ENCODE data around the gene F13A1.
"Not testable (repeated sequence)": the region's sequence is repeated elsewhere in the genome, so short reads cannot be mapped to it uniquely, and the experiment has no call there.

Gene F13A1

DNA sequence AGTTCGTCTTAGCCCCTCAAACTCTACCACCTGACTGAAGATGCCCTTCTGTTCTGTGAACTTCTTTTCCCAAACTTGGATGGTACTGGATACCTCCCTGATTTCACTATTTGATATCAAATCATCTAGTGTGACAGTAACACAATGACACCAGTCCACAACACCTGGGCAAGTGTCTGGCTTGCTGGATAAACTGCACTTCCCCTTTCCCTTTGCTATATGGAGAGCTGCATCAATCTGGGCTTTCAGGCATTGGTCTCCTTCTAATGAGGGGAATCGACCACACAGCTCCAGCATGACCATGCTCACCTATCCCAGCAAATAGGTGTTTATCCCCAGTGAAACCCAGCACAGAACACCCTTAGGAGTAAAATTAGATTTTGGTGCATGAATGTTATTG is 3.1 kb downstream of the F13A1 start:
- DNase-seq = no peak

DNA sequence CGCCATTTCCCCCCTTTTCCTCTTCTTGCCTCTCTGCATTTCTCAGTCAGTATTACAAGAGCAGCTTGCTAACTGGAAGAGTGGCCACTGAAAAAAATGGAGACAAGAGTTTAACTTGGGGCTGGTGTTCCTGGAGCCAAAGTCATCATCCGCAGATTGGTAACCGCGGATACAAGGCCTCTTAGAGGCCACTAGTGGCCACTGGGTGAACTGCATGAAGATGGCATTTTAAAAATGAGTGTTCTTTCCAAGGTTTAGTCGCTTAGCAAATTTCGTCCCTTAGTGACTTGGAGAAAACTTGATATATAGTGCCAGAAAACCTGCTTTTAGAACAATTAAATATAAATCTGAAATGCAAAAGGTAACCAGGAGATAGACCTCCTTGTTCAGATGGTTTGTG is 4.8 kb downstream of the F13A1 start:
- peak; percentile 31 for DNase-seq

- DNase-seq = no peak
Measured at GRCh38 chr6:6314596-6314995, 5.9 kb downstream of the F13A1 start.

DNA sequence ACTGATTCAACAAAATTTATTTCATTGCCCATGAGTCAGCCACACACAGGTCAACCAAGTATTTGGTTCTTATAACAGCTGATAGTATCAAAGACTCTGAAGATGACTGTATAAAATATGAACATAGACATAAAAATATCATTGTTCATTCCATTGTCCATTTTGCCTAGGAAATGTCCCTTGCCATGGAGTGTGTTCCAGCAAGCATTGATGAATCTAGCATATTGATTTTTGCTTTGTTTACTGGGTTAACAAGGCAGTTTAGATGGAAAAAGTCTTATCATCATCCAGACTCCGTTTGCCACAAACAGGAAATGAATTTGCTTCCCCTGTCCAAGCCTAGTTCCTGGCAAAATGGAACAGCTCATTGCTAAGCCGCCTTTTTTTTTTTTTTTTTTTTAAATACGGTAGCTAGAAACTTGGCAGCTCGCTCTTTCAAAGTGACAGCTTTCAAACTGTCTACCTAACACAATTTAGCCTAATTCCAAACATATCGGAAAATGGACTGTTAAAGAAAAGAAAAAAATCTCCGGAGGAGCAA is 7.5 kb downstream of the F13A1 start:
- no peak for DNase-seq

DNA sequence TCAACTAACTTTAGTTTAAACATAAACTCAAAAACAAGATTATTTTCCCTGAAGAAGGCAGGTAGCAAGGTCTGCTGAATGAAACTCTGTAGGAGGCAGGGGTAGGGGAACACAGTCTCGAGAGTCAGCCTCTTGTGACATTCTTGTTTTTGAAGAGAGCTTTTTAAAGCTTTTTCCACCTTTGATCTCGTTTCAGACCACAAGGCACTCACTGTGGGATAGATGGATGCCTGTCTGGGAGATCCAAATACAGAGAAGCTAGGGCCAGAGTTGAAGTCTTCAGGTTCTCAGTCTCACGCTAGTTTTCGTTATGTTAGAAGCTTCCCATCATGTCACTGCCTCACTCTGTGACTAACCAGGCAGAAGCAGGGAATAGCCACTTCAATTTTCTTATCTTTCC is 14.9 kb downstream of the F13A1 start:
- DNase-seq = no peak

- not testable (repeated sequence) for DNase-seq
Measured at GRCh38 chr6:6300383-6300782, 20.1 kb downstream of the F13A1 start.

DNA sequence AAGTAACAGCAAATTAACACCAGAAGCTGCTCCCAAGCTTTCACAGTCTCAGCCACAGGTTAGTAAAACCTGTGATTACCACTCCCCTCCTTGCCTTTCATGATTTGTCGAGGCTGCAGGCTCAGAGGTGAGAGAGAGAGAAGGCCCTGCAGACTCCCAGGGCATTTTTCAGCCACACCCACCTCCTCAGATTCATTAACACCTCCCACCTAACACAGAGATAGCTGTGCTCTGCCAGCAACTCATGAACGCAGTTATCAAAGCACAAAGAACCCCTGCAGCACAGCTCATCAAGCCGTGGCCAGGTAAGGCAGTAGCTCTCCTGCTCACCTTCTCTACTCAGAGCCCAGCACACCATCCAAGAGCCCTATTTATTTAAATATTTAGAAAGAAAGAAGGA is 27.1 kb downstream of the F13A1 start:
- DNase-seq = no peak

- no peak for DNase-seq
Measured at GRCh38 chr6:6287415-6287814, 33.0 kb downstream of the F13A1 start.

- DNase-seq = no peak
Measured at GRCh38 chr6:6285679-6286078, 34.8 kb downstream of the F13A1 start.

GRCh38 chr6:6284221-6284966 is 36.1 kb downstream of the F13A1 start:
- DNase-seq = no peak

GRCh38 chr6:6283746-6284145 is 36.7 kb downstream of the F13A1 start:
- no peak for DNase-seq

GRCh38 chr6:6282716-6283115 is 37.7 kb downstream of the F13A1 start:
- no peak for DNase-seq

- DNase-seq = no peak
Measured at GRCh38 chr6:6277413-6277812, 43.0 kb downstream of the F13A1 start.

DNA sequence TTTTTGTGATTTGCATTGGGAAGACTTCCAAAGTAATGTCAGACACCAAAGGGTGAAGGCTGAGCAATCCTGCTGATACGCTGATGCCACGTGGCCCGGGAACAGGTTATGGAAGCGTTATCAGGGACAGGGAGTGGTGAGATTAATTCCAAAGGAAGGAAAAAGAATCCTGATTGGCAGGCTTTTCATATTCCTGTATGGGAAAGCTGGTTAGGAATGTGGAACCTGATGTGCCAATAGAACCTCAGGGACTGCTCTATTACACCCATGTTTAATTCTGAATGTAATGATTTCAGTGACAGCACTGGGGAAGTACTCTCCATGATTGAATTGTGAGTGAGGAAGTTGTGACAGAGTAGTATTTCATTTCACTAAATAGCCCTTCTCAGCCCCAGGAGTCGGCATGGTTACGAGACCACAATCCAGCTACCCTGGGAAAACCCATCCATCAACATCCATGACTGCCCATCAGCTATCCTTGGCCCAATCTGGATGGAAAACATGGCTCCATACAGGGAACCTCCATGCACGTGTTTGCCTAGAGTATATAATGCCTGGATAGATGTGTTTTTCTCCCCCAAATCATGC is 49.4 kb downstream of the F13A1 start:
- DNase-seq = no peak

DNA sequence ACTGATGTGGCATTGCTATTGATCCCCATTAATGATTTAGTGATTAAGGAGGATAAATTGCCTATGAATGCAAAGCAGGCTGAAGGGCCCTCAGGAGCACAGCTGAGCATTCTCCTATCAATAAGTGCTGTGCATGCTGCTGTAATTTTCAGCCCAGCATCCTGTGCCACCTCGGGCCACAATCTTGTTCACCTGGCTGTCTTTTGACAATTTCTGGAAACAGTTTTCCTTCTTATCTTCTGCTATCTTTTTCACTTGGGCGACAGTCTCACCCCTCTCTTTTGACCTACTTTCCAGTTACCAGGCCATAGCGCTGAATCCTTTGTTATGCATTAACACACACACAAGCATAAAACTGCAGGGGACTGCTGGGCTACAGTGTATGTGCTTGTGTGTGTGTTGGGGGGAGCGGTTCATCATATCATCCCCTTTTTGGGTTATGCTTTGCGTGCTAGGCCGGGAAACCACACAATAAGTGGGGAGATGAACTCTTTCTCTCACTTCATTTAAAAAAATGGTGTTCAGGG is 60.2 kb downstream of the F13A1 start:
- no peak for DNase-seq

- DNase-seq = no peak
Measured at GRCh38 chr6:6256886-6257285, 63.6 kb downstream of the F13A1 start.

DNA sequence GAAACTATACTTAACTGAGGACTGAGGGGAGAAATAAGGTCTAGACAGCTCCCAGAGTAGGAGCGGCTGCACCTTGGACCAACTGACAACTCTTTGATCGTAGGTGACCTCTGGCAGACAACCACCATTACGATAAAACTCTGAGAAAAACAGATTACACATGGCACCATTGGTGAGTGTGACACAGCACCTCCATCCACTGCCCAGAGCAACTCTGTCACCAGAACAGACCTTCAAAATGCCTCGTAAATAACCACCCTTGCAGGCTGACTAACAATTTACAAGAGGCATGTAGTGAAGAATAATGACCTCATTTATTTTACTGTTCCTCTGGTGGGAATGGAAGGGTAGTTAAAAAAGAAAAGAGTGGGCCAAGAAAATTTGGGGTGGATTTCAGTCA is 64.2 kb downstream of the F13A1 start:
- DNase-seq = no peak

DNA sequence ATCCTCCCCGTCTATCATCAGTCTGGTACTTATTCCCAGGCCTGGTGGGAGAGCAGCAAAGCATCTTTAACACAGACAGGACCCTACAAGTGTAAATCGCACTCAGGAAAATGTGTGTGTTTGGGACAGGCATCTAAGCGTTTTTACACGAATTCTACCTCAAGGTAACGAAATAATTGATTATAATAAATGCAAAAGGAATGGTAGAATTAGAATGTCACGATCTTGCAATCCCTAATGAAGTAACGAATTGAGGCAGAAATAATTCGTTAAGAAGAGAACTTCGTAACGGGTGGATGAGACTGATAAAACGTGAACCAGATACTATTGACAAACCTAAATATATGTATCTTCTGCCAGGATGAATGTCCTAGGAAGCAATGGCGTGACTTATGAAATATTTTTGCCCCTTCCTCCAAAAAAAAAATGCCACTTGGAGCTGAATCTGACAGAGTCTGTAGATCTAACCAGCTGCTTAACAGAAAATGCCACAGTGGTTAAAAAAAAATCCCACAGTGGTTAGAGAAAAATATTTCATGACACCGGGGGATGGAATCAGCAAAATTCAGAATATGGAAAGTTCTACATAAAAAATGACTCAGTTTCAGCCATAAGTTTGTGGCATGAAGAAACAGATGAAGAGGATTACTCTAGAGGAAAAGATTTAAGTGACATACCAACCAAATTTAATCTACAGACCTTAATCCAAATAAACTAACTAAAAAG is 68.7 kb downstream of the F13A1 start:
- DNase-seq = no peak

- DNase-seq = no peak
Measured at GRCh38 chr6:6248651-6249050, 71.8 kb downstream of the F13A1 start.

- DNase-seq = no peak
Measured at GRCh38 chr6:6246544-6246943, 73.9 kb downstream of the F13A1 start.

DNA sequence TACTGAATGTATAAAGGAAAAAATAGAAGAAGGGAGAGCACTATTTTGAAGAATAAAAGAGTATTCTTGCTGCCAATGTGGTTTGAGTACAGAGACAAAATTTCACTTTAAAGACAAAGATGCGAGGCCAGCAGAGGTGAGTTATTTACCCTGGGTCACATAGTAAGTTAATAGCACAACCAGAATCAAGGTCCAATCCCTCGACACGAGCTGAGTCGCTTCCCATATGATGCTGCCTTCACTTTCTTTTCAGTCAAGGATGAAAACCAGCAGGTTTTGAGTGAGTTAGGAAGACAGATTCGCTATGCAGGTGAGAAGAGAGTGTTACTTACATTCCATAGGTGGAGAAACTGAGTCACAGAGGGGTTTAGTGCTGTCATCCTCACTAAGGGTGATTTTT is 75.8 kb downstream of the F13A1 start:
- DNase-seq = no peak

GRCh38 chr6:6243846-6244245 is 76.6 kb downstream of the F13A1 start:
- no peak for DNase-seq
